Measurements from ENCODE around the gene TCF7. TPM values are rescaled to one million over a fixed set of nuclear protein-coding genes. Genes with fewer than 3 reads are reported as not detected.

TCF7 gene
- total RNA-seq, 4 donors from 2014 or later = 0.98 to 6.6 (median 2.6) TPM

DNA sequence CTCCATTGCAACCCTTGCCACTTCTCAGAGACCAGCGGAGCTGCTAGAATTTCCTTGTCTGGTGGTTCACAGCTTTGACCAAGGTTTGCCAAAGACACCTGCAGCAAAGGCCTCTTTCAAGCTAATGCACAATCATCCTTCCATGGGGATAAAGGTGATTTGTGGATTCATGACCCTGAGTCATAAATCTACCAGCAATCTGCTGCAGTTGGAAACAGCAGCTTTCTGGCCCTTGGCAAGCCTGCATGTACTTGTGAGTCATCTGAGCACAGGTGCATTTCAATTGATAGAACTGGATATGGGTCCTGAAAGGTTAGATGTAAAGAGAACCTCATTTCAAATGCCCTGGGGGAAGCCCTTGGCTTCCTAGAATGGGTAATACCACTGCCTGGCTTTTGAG is 21.6 kb upstream of the TCF7 start:
- TF ChIP-seq, protein P1, sequence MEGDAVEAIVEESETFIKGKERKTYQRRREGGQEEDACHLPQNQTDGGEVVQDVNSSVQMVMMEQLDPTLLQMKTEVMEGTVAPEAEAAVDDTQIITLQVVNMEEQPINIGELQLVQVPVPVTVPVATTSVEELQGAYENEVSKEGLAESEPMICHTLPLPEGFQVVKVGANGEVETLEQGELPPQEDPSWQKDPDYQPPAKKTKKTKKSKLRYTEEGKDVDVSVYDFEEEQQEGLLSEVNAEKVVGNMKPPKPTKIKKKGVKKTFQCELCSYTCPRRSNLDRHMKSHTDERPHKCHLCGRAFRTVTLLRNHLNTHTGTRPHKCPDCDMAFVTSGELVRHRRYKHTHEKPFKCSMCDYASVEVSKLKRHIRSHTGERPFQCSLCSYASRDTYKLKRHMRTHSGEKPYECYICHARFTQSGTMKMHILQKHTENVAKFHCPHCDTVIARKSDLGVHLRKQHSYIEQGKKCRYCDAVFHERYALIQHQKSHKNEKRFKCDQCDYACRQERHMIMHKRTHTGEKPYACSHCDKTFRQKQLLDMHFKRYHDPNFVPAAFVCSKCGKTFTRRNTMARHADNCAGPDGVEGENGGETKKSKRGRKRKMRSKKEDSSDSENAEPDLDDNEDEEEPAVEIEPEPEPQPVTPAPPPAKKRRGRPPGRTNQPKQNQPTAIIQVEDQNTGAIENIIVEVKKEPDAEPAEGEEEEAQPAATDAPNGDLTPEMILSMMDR (IDR thresholded peaks at IDR 0.05; ENCODE audit: low read depth) = no peak

DNA sequence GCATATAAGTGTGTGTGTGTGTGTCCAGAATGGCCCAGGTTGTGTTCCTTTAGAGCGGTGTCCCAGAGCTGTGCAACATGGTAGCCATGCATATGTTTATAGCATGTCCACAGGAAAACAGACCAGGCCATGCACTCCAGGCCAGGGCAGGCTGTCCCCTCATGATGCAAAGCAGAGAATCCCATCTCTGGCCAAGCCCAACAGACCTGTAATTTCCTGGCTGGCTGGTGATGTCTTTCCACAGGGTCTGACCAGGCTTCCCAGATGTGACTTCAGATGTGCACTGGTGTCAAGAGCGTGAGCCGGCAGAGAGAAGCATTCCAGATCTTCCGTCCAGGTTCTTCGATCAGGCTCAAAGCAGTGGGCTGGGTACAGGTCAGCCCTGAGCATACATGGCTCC is 21.1 kb upstream of the TCF7 start:
- TF ChIP-seq, protein P1 (IDR thresholded peaks at IDR 0.05; ENCODE audit: low read depth) = no peak

DNA sequence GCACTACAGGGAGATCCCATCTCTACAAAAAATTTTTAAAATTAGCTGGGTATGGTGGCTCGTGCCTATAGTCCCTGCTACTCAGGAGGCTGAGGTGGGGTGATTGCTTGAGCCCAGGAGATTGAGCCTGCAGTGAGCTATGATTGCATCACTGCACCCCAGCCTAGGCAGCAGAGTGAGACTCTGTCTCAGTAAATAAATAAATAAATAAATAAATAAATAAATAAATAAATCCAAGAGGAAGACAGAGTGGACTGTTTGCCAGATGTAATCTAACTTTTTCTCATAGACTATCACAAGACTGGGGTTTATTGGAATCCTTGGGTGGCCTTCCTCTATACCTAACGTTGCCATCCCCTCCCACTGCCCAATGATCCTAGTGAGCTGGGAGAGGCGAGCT is 19.2 kb upstream of the TCF7 start:
- TF ChIP-seq, protein P1 (IDR thresholded peaks at IDR 0.05; ENCODE audit: low read depth) = no peak

DNA sequence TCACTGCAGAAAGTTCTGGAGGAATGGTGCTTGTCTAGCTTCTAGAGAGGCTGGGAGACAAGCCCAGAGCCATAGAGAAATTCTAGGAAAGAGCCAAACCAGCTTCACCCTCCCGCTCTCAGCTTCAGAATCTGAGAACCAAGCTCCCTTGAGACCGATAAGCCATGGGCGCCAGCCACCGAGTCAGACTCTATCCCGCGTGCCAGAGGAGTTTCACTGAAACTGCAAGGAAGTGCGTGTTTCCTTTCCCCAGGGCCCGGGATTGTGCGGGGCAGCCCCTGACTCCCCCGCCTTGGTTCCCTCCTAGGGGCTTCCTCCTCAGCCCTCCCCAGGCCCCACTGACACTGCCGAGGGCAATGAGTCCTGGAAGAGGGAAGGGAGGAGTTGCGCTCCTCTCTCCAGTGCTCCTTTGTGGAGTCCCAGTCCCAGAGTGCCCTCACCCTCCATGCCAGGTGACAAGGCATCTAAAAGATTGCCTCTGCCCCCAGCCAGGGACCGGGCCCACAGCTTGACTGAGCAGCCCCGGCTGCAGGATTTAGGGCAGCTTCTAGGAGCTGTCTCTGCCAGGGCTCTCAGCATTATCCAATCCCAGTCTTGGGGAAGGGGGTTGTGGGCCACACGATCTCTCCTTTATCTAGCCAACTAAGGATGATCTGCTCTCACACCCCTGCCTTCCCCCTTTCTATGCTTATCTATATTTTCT is 18.4 kb upstream of the TCF7 start:
- TF ChIP-seq, protein P1 (IDR thresholded peaks at IDR 0.05; ENCODE audit: low read depth) = no peak

DNA sequence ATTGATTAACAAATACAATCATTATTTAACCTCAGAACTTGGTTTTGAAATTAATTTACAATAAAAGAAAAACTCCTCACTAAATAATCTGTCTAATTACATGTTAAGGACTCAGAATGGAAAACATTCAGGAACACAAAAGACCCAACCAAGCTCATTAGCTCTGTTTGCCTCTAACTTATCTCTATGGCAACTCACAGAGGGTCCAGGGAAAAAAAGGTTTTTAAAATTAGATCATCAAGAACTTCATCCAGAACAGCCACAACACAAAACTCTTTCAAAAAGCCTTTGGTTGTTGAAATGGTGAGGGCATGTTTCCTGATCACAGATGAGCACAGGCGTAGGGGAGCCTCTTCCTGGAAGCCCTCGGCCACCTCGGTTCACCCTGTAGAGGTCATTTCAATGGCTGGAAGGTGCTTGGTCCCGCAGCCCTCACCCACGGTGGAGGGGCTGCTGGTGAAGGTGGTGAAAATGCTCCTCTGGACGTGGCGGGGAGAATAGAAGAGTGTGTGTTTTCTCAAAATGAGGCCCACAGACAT is 17.2 kb upstream of the TCF7 start:
- TF ChIP-seq, protein P1 (IDR thresholded peaks at IDR 0.05; ENCODE audit: low read depth) = no peak

DNA sequence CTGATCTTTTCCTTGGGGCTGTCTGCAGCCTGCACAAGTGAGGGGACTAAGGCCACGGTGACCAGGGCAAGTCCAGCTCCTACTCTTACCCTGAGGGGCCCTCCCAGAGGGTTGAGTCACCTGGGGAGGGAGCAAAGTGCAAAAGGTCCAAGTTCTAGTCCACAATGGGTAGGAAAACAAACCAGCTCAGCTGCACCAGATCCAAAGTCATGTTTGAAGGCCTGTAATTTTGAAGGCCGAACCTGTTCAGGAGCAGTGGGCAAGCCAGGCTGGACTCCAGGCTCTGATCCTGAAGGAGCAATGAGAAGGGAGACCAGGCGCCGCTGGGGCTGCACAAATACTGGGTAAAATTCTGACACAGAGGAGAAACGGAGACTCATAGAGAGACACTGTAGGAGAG is 15.8 kb upstream of the TCF7 start:
- TF ChIP-seq, protein P1 (IDR thresholded peaks at IDR 0.05; ENCODE audit: low read depth) = no peak

DNA sequence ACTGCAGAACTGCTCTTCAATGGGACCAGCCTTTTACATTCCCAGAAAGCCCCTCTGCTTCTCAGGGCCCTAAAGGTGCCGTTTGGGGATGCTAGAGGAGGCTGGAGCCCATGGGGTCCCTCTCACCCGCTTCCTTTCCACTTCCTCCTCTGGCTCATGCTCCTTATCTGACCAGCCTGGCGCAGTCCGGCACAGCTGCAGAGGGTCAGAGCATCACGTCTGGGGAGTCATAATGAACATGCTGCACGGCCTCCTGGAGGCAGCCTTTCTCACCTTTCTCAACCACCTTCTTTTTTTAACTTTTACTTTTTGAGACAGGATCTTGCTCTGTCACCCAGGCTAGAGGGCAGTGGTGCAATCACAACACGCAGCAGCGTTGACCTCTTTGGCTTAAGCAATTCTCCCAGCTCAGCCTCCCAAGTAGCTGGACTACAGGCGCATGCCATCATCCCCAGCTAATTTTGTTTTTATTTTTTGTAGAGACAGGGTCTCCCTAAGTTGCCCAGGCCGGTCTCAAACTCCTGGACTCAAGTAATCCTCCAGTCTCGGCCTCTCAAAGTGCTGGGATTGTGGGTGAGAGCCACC is 15.1 kb upstream of the TCF7 start:
- TF ChIP-seq, protein P1 (IDR thresholded peaks at IDR 0.05; ENCODE audit: low read depth) = no peak

Data from subcutaneous adipose tissue (tissue), 4 donors.